Sigmoid colon (tissue), 3 donors: ENCODE data around the gene SLC7A14.

Source experiments
- POLR2A ChIP-seq, 2 donors: fragments of 450-650 bp; IDR thresholded peaks; one replicate each; pipeline ENCODE4 v1.6.1; 2016; ENCODE audit warnings: antibody characterized with exemption in 2 of 2, mild to moderate bottlenecking in 2 of 2, moderate library complexity in 2 of 2
- TF ChIP-seq, protein P1 (sequence below), 4 experiments: fragments of 450-650 bp in 3 of 4; fragments of 200-600 bp in 1 of 4; IDR thresholded peaks; one replicate each; pipeline ENCODE4 v1.5.1; 2016 to 2019; ENCODE audit warnings: antibody characterized with exemption in 4 of 4, mild to moderate bottlenecking in 3 of 4, moderate library complexity in 2 of 4

DNA sequence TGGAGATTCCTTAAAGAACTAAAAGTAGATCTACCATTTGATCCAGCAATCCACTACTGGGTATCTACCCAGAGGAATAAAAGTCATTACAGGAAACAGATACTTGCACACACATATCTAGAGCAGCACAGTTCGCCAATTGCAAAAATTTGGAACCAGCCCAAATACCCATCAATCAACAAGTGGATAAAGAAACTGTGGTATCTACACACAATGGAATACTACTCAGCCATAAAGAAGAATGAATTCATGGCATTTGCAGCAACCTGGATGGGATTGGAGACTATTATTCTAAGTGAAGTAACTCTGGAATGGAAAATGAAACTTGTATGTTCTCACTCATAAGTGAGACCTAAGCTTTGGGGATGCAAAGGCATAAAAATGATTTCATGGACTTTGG lies 23.8 kb downstream of the SLC7A14 start:
- no peak for TF ChIP-seq POLR2A (IDR thresholded peaks at IDR 0.05)
- TF ChIP-seq, protein P1, sequence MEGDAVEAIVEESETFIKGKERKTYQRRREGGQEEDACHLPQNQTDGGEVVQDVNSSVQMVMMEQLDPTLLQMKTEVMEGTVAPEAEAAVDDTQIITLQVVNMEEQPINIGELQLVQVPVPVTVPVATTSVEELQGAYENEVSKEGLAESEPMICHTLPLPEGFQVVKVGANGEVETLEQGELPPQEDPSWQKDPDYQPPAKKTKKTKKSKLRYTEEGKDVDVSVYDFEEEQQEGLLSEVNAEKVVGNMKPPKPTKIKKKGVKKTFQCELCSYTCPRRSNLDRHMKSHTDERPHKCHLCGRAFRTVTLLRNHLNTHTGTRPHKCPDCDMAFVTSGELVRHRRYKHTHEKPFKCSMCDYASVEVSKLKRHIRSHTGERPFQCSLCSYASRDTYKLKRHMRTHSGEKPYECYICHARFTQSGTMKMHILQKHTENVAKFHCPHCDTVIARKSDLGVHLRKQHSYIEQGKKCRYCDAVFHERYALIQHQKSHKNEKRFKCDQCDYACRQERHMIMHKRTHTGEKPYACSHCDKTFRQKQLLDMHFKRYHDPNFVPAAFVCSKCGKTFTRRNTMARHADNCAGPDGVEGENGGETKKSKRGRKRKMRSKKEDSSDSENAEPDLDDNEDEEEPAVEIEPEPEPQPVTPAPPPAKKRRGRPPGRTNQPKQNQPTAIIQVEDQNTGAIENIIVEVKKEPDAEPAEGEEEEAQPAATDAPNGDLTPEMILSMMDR (IDR thresholded peaks at IDR 0.05): no peak
